Stimulated activated CD8-positive, alpha-beta memory T cell treated with anti-CD3 and anti-CD28 coated beads, Interleukin-15, amount 100 ng/mL, for 4 hours (primary cell): ENCODE data around the gene VARS1.
"Not testable (repeated sequence)": the region's sequence is repeated elsewhere in the genome, so short reads cannot be mapped to it uniquely, and the experiment has no call there.

Experiments
- DNase-seq, 2 donors: peaks; one replicate each; pipeline ENCODE4 v3.0.0-alpha.2; 2020; ENCODE audit warnings: low read depth in 2 of 2

Gene VARS1

GRCh38 chr6:31795616-31796298 is at the start of gene VARS1:
Gene VARS1 (minus strand): TSS chr6:31795752. CDS start chr6:31795217, 535 bp downstream.
- DNase-seq: peak; percentile 62 to 72

GRCh38 chr6:31844507-31844906 is 49.0 kb upstream of the VARS1 start:
- DNase-seq: no peak

- no peak for DNase-seq
Measured at GRCh38 chr6:31842053-31842452, 46.5 kb upstream of the VARS1 start.

- not testable (repeated sequence) for DNase-seq
Measured at GRCh38 chr6:31839779-31840126, 44.2 kb upstream of the VARS1 start.

- no peak for DNase-seq
Measured at GRCh38 chr6:31838968-31839367, 43.4 kb upstream of the VARS1 start.

- not testable (repeated sequence) for DNase-seq
Measured at GRCh38 chr6:31838114-31838553, 42.6 kb upstream of the VARS1 start.

GRCh38 chr6:31837369-31838113 is 42.0 kb upstream of the VARS1 start:
- DNase-seq: no peak

GRCh38 chr6:31836474-31837368 is 41.2 kb upstream of the VARS1 start:
- no peak for DNase-seq

- no peak for DNase-seq
Measured at GRCh38 chr6:31836047-31836473, 40.5 kb upstream of the VARS1 start.

GRCh38 chr6:31834367-31835250 is 39.1 kb upstream of the VARS1 start:
- DNase-seq: peak; percentile 59

- DNase-seq: no peak
Measured at GRCh38 chr6:31831350-31832215, 36.0 kb upstream of the VARS1 start.

- DNase-seq: no peak
Measured at GRCh38 chr6:31830886-31831335, 35.4 kb upstream of the VARS1 start.

GRCh38 chr6:31829633-31830283 is 34.2 kb upstream of the VARS1 start:
- no peak for DNase-seq

- peak; percentile 80 to 82 for DNase-seq
Measured at GRCh38 chr6:31827286-31828079, 31.9 kb upstream of the VARS1 start, which contains the start of gene HSPA1B. Gene HSPA1B (plus strand): TSS chr6:31827738. CDS start chr6:31827951, 213 bp downstream.

- DNase-seq: no peak
Measured at GRCh38 chr6:31826793-31827285, 31.3 kb upstream of the VARS1 start.

GRCh38 chr6:31825553-31825952 is 30.0 kb upstream of the VARS1 start:
- no peak for DNase-seq

- DNase-seq: not testable (repeated sequence)
Measured at GRCh38 chr6:31823592-31824196, 28.1 kb upstream of the VARS1 start.
